Non-pigmented ciliary epithelial cell (primary cell): ENCODE results near the gene ATXN2L.
A peak's percentile ranks its signal among the peaks of the same experiment; 100 is the strongest.
"Not testable (repeated sequence)": the region's sequence is repeated elsewhere in the genome, so short reads cannot be mapped to it uniquely, and the experiment has no call there.

Experiments used
- DNase-seq: peaks from one replicate; pipeline ENCODE4 v3.0.0-alpha.2; 2010; ENCODE audit warnings: low read depth

ATXN2L gene

DNA sequence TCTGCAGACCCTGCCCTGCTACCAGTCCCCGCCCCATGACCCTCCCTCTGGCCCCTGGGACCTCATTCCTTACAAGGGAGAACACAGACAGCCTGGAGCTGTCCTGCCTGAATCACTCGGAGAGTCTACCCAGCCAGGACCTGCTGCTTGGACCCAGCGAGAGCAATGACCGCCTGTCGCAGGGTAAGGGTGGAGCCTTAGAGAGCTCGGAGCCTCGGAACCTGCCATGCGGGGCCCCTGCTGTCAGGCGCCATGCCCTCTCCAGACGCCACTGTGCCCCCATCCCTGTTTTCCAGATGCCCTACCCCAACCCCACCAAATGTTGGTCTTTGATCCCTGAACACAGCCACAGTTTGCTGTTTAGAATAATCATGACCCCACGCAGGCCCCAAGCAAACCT lies 46.4 kb downstream of the ATXN2L start:
- DNase-seq: no peak

DNA sequence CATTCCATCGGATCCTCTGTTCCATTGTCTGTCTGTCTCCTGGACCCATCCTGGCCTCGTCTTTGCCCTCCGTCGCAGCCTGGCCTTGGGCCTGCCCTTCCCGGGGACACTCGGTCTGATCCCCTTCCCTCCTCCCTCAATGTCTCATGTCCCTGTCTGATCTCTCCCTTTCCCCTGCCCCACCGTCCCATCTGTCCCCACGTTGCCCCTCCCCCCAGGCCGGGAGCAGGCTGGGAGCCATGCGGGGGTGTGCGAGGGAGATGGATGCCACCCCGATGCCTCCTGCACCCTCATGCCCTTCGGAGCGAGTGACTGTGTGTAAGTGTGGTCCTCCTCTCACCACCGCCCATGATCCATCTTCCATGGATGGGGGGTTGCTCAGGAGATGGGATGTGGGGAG lies 50.2 kb downstream of the ATXN2L start:
- no peak for DNase-seq

DNA sequence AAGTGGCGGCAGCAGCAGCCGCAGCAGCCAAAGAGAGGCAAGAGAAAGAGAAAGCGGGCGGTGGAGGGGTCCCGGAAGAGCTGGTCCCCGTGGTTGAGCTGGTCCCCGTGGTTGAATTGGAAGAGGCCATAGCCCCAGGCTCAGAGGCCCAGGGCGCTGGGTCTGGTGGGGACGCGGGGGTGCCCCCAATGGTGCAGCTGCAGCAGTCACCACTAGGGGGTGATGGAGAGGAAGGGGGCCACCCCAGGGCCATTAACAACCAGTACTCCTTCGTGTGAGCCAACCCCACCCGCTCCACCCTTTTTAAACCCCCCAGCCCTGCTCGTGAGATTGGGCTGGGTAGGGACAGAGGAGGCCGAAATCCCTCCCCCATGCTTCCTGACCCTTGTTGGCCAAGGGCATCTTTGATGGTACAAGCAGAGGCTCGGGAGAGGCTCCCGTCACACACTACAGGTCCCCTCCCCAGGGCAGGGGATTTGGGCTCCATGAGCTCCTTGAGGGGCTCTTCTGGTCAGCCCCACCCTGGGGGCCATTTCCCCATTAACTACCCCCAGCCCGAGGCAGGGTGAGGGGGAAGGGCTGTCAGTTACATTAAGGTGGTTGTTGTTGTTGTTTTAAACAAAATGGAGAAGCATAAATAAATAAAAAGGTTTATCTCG lies 50.9 kb downstream of the ATXN2L start:
- no peak for DNase-seq

DNA sequence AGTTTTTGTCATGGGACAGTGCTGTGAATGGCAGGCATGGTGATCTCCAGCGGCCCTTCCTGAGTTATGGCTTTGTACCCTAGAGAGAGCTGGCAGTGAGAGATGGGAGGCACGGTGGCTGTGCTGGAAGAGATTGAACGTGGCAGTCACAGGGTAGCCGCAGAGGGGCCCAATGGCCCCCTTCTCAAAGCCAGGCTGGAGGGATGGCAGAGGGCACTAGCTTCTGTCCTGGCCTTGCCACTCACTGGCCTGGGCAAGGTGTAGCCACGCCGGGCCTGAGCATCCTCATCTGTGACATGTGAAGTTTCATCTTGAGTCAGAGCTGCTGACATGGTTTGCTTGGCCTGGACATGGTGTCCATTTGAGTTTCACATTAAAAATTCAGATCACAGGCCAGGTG lies 51.6 kb downstream of the ATXN2L start:
- no peak for DNase-seq

GRCh38 chr16:28875134-28876018 lies 52.6 kb downstream of the ATXN2L start:
- no peak for DNase-seq

GRCh38 chr16:28876019-28876659 lies 53.3 kb downstream of the ATXN2L start:
- no peak for DNase-seq

- DNase-seq: no peak
These were observed 54.3 kb downstream of the ATXN2L start for GRCh38 chr16:28876973-28877654.

GRCh38 chr16:28877655-28878000 lies 54.8 kb downstream of the ATXN2L start:
- no peak for DNase-seq

DNA sequence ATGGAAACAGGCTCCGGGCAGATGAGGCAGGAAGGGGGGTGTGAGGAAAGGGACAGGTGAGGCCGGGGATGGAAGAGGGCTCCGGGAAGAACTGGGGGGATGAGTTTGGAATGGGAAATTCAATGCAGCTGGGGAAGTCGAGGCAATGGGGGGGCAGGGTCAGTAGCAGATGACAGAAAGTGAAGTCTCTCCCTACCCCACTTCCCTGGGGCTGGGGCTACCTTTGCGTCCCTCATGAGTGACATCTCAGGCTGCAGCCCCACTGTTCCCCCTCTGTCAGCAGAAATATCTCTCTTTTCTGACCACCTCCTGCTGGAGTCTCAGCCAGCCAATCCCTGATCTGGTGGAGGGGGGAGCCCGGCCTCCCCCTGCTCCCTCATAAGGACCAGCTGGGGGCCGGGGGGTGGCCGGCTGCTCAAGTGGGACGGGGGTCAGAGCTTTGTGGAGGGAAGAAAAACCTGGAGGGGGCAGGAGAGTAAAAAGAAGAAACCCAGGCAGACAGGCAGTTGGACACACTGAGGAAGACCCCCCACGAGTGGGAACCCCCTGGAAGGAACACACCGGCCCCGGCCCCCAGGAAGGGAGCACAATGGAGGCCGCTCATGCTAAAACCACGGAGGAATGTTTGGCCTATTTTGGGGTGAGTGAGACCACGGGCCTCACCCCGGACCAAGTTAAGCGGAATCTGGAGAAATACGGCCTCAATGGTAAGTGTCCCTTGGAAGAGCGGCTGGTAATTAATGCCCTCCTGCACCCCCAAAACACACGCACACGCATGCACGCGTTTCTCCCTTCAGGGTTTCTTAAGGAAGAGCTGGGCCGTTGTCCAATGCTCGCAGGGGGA lies 55.5 kb downstream of the ATXN2L start, which contains the start of gene ATP2A1:
ATP2A1 (plus strand) TSS at position 406 of the 844 bp plus-strand sequence; CDS start at position 590, 184 bp downstream.
- no peak for DNase-seq

DNA sequence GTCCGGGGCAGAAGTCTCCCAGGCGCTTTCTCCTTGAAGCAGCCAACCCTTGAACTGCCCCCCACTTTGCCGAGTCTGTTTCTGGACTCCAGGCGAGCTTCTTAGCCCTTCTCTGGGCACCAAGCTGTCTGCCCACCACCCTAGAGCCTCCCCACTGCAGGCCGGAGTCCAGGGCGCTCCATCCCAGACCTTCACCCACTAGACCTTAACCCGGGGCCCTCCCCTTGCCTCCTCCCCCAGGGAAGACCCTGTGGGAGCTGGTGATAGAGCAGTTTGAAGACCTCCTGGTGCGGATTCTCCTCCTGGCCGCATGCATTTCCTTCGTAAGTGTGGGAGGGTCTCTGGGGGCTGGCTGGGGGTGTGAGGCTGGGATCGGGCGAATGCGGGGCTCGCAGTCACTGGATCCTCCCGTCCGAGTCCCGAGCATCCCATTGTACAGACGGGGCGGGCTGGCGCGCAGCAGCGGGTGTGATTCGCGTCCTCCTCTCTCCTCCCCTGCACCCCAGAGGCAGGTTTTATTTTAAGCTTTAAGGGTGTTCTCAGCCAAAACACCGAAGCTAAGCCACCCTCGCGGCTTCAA lies 56.6 kb downstream of the ATXN2L start:
- no peak for DNase-seq

DNA sequence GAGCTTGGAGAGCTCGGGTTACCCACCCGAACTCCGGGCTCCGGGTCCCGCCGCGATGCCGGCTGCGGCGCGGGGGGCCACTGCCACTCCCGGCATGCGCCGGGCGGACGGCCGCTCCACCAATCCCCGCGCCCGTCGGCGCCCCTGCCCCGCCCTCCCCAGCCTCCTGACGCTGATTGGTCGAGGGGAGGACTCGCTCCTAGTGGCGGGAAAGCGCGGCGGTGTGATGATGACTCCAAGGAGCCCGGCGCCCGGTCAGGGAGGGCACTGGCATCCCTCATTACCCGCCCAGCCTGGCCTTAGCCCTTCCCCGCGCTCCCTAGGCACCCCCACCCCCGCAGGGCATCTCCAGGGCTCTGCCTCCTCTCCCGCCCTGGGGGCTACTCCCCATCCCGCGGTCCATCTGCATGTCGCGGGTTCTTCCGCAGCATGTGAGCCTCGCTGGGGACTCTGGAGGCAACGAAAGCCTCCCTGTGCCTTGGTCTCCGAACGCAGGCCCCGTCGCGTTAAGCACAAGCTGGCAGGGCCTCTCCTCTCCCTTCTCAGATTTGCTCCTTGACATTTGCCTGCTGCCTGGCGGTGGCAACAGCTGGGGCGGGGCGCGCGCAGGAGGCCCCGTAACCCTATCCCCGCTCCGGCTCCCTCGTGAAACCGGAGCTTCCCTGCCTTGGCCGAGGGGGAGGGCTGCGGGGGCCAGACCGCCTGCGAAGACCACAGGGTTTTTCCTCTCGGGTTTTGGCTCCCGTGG lies 57.2 kb downstream of the ATXN2L start:
- peak; percentile 26 for DNase-seq

DNA sequence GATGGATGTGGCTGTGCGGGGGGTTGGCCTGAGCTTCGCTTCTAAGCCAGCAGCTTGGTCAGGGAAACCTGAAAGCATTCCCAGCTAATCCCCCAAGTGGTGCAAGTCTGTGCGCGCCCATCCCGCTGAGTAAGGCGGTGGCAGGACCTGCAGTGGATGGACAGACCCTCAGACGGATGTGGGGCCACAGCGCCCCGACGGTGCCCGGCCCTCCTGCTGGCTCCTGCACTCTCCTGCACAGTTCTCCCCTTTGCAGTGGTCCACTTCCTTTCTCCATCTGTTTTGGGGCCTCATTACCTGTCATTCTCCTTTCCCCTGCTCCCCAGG lies 57.8 kb downstream of the ATXN2L start:
- DNase-seq: no peak

- no peak for DNase-seq
These were observed 58.2 kb downstream of the ATXN2L start for GRCh38 chr16:28880955-28881354.

- DNase-seq: not testable (repeated sequence)
These were observed 58.8 kb downstream of the ATXN2L start for GRCh38 chr16:28881565-28881964.

DNA sequence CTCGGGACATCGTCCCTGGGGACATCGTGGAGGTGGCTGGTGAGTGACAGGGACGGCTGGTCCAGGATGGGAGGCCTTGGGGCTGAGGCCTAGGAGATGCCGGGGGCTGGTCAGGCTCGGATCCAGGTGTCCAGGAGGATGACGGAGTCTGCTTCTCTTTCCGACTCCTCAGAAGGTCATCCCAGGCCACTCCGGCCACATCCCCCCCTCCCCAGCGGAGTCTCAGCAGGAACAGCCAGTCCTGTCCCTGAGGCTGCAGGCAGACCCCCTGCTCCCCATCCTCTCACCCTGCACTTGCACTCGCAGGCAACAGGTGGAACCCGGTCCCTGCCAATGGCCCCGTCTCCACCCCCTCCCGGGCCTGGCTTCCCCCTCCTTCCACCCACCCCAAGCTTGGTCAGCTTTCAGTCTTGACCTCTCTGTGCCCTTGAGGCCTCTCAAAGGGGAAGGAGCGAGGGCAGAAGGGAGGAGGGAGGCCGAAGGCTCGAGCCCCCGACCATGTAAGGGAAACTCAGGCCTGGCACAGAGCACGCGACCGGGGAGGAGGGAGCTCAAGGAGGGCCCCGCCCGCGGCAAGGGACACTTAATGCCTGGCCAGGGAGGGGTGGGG lies 59.9 kb downstream of the ATXN2L start:
- DNase-seq: no peak

GRCh38 chr16:28883221-28883996 lies 60.6 kb downstream of the ATXN2L start:
- DNase-seq: no peak

DNA sequence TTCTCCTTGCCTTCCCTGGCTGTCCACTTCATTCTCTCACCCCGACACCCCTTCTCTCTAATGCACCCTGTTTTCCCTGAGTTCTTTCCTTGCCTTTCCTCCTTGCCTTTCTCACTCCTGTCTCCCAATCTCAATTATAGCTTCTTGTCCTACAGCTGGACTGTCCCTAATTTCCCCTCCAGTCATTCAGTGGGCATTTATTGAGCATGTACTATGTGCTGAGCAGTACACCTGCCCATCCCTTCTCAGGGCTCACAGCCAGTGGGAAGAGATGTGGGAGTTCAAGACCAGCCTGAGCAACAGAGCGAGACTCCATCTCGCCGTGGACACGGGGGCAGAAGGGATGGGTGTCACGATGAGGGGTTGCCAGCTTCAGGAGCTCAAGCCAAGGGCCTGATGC lies 61.2 kb downstream of the ATXN2L start:
- DNase-seq: no peak
